CD4-positive, alpha-beta T cell (primary cell): ENCODE measurements around the gene SLC2A3. TPM values are rescaled to one million over a fixed set of nuclear protein-coding genes. Genes with fewer than 3 reads are reported as not detected.

ENCODE experiments used
- ATAC-seq: fragments of 200-7000 bp; cut with Tn5 transposase; one replicate; pipeline ENCODE4 v1.10.0; 2022; ENCODE audit warnings: mild to moderate bottlenecking; ENCODE audit not compliant: poor library complexity
- CTCF ChIA-PET: fragments of 350-600 bp; sonication (Branson Sonifier 250); formaldehyde crosslinking; loops from one replicate; lab custom pipeline; 2021; ENCODE audit warnings: antibody characterized with exemption, inconsistent platforms; lab: Charles Lee
- POLR2A ChIA-PET: fragments of 350-600 bp; sonication (Branson Sonifier 250); formaldehyde crosslinking; loops from one replicate; lab custom pipeline; 2021; ENCODE audit warnings: antibody characterized with exemption, inconsistent platforms; lab: Charles Lee
- DNase-seq, 14 experiments: peaks; one replicate each; pipeline ENCODE4 v3.0.0-alpha.2; 2013 to 2020; ENCODE audit warnings: mixed read lengths in 2 of 14
- H3K27ac ChIP-seq, 2 donors: one replicate each; pipeline versions ENCODE4 v1.5.1 to v1.7.0; 2013; ENCODE audit warnings: low read length in 2 of 2, low read depth in 1 of 2, mild to moderate bottlenecking in 1 of 2
- H3K27me3 ChIP-seq, 2 experiments: 1 replicate in 1 of 2; 2 replicates in 1 of 2; pipeline versions ENCODE4 v1.6.1 to v1.7.0; 2013; ENCODE audit warnings: low read length in 2 of 2, control low read depth in 1 of 2, mild to moderate bottlenecking in 1 of 2, moderate library complexity in 1 of 2; ENCODE audit not compliant: insufficient read depth in 2 of 2, control insufficient read depth in 1 of 2
- H3K36me3 ChIP-seq: one replicate; pipeline ENCODE4 v1.6.1; 2013; ENCODE audit warnings: low read length, control low read depth; ENCODE audit not compliant: insufficient read depth
- H3K4me1 ChIP-seq: one replicate; pipeline ENCODE4 v1.6.1; 2013; ENCODE audit warnings: low read length, control low read depth; ENCODE audit not compliant: insufficient read depth
- H3K4me3 ChIP-seq: one replicate; pipeline ENCODE4 v1.5.1; 2013; ENCODE audit warnings: mild to moderate bottlenecking, low read length, moderate library complexity
- H3K9me3 ChIP-seq, 2 experiments: 1 replicate in 1 of 2; 2 replicates in 1 of 2; pipeline versions ENCODE4 v1.6.1 to v1.7.0; 2013; ENCODE audit warnings: low read length in 2 of 2, mild to moderate bottlenecking in 2 of 2, control low read depth in 1 of 2, moderate library complexity in 1 of 2; ENCODE audit not compliant: control insufficient read depth in 1 of 2, insufficient read depth in 1 of 2
- H3K27ac Mint-ChIP-seq: one replicate; pipeline ENCODE4 v1.8.0; 2020; ENCODE audit warnings: mixed read lengths
- H3K27me3 Mint-ChIP-seq: one replicate; pipeline ENCODE4 v1.8.0; 2021; ENCODE audit warnings: mixed read lengths
- H3K36me3 Mint-ChIP-seq: one replicate; pipeline ENCODE4 v1.8.0; 2021; ENCODE audit warnings: low read depth, mixed read lengths
- H3K4me1 Mint-ChIP-seq: one replicate; pipeline ENCODE4 v1.8.0; 2021; ENCODE audit warnings: low read depth, mixed read lengths
- H3K4me3 Mint-ChIP-seq: one replicate; pipeline ENCODE4 v1.8.0; 2020; ENCODE audit warnings: mild to moderate bottlenecking, mixed read lengths
- H3K9me3 Mint-ChIP-seq: one replicate; pipeline ENCODE4 v1.8.0; 2020; ENCODE audit warnings: mixed read lengths
- intact Hi-C, 2 experiments: fragments of 100-400 bp; cut with DNase I in 1 of 2; cut with micrococcal nuclease in 1 of 2; formaldehyde crosslinking; loops; one replicate each; pipeline versions ENCODE4 v1.15.1 to v1.9.0; 2023 to 2025; cut with DNase I, micrococcal nuclease
- total RNA-seq, 174 experiments: library from RNA in 2 of 174; stranded (reverse) in 2 of 174; gene quantifications; one replicate each; pipeline ENCODE4 v1.2.3 and lab custom pipeline; 2021 to 2026
- TF ChIP-seq, protein P1 (sequence below): fragments of 200-600 bp; IDR thresholded peaks from one replicate; pipeline ENCODE4 v1.8.0; 2022; ENCODE audit warnings: antibody characterized with exemption, mild to moderate bottlenecking

Gene SLC2A3
- total RNA-seq, 2 experiments from 2014 or later, result 929 to 939 TPM

DNA sequence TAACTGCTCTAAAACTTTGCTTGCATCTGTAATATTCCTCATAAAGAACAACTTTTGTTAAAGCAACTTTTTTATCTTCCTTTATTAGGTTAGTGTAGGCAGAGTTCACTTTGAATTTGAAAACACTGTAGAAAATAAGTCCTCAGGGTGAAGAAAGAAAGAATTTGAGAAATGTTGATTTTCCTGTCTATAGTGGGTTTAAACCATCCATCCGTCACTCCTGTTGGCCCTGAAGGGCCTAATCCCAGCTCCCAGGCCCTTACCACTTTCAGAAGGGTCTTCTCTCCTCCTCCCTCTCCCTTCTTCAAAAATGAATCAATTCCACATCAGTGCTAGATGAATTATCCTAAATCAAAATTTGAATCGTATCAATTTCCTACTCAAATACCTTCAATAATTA, 4.9 kb upstream of the SLC2A3 start:
- DNase-seq (no peak), ATAC-seq (no peak)
- Histone ChIP-seq H3K4me1 (peaks cover 5% of the 10 kb centered on the region), H3K27me3 (no peaks in the 10 kb centered on the region), H3K4me3 (no peak overlapping the region), H3K27ac (no peak overlapping the region), H3K9me3 (no peaks in the 10 kb centered on the region), H3K36me3 (no peaks in the 10 kb centered on the region)
- Mint-ChIP-seq H3K27ac (no peak overlapping the region), H3K9me3 (no peaks in the 10 kb centered on the region), H3K36me3 (no peaks in the 10 kb centered on the region), H3K4me1 (peaks cover 8% of the 10 kb centered on the region), H3K27me3 (no peaks in the 10 kb centered on the region), H3K4me3 (no peak overlapping the region)
- intact Hi-C loops, result no loop called here
- ChIA-PET POLR2A (interaction anchor here (2.3 kb wide), 1 partner anchor 30 kb away, joined by 5 read pairs; no protein-coding TSS in a partner anchor), CTCF (no interaction called here)
- TF ChIP-seq, protein P1, sequence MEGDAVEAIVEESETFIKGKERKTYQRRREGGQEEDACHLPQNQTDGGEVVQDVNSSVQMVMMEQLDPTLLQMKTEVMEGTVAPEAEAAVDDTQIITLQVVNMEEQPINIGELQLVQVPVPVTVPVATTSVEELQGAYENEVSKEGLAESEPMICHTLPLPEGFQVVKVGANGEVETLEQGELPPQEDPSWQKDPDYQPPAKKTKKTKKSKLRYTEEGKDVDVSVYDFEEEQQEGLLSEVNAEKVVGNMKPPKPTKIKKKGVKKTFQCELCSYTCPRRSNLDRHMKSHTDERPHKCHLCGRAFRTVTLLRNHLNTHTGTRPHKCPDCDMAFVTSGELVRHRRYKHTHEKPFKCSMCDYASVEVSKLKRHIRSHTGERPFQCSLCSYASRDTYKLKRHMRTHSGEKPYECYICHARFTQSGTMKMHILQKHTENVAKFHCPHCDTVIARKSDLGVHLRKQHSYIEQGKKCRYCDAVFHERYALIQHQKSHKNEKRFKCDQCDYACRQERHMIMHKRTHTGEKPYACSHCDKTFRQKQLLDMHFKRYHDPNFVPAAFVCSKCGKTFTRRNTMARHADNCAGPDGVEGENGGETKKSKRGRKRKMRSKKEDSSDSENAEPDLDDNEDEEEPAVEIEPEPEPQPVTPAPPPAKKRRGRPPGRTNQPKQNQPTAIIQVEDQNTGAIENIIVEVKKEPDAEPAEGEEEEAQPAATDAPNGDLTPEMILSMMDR, result no peak

DNA sequence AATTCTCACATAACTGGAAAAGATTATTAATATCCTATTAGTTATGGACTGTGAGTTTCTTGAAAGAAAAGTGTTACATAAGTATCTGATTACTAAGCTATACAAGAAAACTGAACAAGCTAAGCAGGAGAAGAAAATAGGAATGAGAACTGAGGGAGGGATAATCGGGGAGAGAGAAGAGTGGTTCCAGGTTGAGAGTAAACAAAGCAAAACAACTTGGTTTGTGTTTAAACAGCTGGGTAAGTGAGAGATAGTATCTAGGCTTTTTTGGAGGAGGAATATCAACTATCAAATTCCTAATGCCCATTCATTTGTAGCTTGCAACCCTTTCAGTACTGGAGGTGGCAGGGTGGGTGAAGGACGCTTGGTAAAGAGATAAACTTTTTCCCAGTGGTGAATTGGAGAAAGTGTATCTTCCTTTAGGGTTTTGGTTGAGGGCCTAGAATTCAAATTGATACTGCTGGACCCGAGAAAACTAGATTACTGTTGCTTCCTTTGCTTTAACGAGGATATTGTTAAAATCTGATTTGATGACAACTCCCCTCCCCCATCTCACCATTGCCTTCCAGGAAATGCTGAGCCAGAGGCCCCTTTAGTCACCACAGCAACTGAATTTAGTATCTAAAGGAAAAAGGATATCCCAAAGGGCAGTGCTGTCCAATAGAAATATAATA, 2.0 kb upstream of the SLC2A3 start:
- Histone ChIP-seq H3K9me3 (no peaks in the 10 kb centered on the region), H3K4me3 (no peak overlapping the region), H3K36me3 (peaks cover 8% of the 10 kb centered on the region), H3K27ac (no peak overlapping the region), H3K27me3 (no peaks in the 10 kb centered on the region), H3K4me1 (peaks cover 11% of the 10 kb centered on the region)
- intact Hi-C loops, result loop anchor here (1.0 to 5.0 kb wide), 2 partner anchors 21 to 76 kb away; no protein-coding TSS in a partner anchor
- H3K27me3 Mint-ChIP-seq, result no peaks in the 10 kb centered on the region
- DNase-seq (peak in 2 of 14 experiments; percentile 22 to 36), ATAC-seq (no peak)
- ChIA-PET CTCF (interaction anchor here (0.5 to 7.6 kb wide), 6 partner anchors 13 to 104 kb away, joined by 3 to 175 read pairs (median 8); no protein-coding TSS in a partner anchor), POLR2A (interaction anchor here (6.3 to 8.1 kb wide), 2 partner anchors 23 to 32 kb away, joined by 125 to 353 read pairs; no protein-coding TSS in a partner anchor)
- H3K27ac Mint-ChIP-seq, result no peak overlapping the region
- no peaks in the 10 kb centered on the region for H3K36me3 Mint-ChIP-seq
- no peak overlapping the region for H3K4me3 Mint-ChIP-seq
- no peaks in the 10 kb centered on the region for H3K9me3 Mint-ChIP-seq
- TF ChIP-seq, protein P1, result no peak
- peaks cover 8% of the 10 kb centered on the region for H3K4me1 Mint-ChIP-seq

DNA sequence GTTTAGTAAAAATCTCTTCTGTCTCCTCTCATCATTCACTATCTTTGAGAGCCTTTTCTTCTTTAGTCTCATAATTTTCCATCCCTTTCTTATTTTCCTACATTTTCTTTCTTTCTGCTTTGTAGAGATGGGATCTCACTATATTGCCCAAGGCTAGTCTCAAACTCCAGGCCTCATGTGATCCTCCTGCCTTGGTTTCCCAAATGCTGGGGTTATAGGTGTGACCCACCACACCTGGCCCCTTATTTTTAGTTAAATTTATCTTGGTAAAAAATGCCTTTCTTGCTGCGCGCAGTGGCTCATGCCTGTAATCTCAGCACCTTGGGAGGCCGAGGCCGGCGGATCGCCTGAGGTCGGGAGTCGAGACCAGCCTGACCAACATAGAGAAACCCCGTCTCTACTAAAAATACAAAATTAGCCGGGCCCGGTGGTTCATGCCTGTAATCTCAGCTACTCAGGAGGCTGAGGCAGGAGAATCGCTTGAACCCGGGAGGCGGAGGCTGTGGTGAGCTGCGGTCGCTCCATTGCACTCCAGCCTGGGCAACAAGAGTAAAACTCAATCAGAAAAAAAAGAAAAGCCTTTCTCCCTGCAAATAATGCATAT, 996 bp downstream of the SLC2A3 start:
- intact Hi-C loops, result loop anchor here (5.0 kb wide), 2 partner anchors 73 to 142 kb away; no protein-coding TSS in a partner anchor
- peaks cover 37% of the 10 kb centered on the region for H3K4me1 ChIP-seq

More for the DNA sequence above, 996 bp downstream of the SLC2A3 start:
- peaks cover 23% of the 10 kb centered on the region for H3K4me1 Mint-ChIP-seq
- H3K27me3 ChIP-seq, result no peaks in the 10 kb centered on the region
- H3K4me3 ChIP-seq, result peak overlapping the region; percentile 93
- H3K36me3 ChIP-seq, result peaks cover 38% of the 10 kb centered on the region
- H3K27ac ChIP-seq, result peak overlapping the region; percentile 71 to 82
- TF ChIP-seq, protein P1, result no peak
- POLR2A ChIA-PET, result interaction anchor here (0.7 to 8.1 kb wide), 11 partner anchors 12 to 143 kb away, joined by 3 to 353 read pairs (median 6); partner anchors contain the start of genes C3AR1 and FOXJ2
- ATAC-seq, result no peak
- CTCF ChIA-PET, result interaction anchor here (2.9 to 7.6 kb wide), 3 partner anchors 27 to 60 kb away, joined by 13 to 175 read pairs (median 81); no protein-coding TSS in a partner anchor
- H3K27ac Mint-ChIP-seq, result no peak overlapping the region
- H3K36me3 Mint-ChIP-seq, result peaks cover 20% of the 10 kb centered on the region
- no peaks in the 10 kb centered on the region for H3K9me3 Mint-ChIP-seq
- H3K4me3 Mint-ChIP-seq, result no peak overlapping the region
- peak in 2 of 14 experiments; percentile 17 to 37 for DNase-seq
- no peaks in the 10 kb centered on the region for H3K27me3 Mint-ChIP-seq
- H3K9me3 ChIP-seq, result no peaks in the 10 kb centered on the region
